ENCODE data around the gene LEMD2. TPM values are rescaled to one million over a fixed set of nuclear protein-coding genes. Genes with fewer than 3 reads are reported as not detected.

LEMD2 gene
- total RNA-seq, 1 experiment from 2014 or later: 75.8 TPM

DNA sequence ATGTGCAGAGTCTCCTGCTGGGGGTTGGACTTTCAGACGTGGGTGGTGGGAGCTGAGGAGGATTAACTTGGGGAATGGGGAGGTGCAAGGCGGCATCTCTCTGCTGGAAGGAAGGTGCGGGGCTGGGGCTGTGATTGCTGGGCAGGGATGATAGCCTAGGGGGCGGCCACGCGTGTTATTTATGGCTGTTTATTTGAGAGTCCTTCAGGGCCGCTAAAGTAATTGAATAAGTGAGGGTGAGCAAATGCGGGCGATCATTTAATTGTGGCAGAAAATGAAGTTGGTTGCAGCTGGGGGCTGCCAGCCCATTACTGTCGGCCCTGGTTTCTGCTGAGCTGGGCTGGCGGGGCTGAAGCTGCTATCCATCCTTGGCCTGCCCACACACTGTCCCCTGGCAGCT, 34.7 kb downstream of the LEMD2 start:
- no peak for TF ChIP-seq CTCF (conservative IDR thresholded peaks at IDR 0.05; ENCODE audit: low read depth, low read length)
- TF ChIP-seq EZH2 (IDR thresholded peaks at IDR 0.05; ENCODE audit: borderline replicate concordance, low read depth, low read length, poor library complexity, severe bottlenecking): no peak
- H3K27ac ChIP-seq (ENCODE audit: low read depth, low read length, poor library complexity, severe bottlenecking): no peak overlapping the region
- H3K9me3 ChIP-seq (ENCODE audit: low read depth, low read length, poor library complexity, severe bottlenecking): no peaks in the 10 kb centered on the region
- no peaks in the 10 kb centered on the region for H3K27me3 ChIP-seq (replicated peaks; ENCODE audit: insufficient read depth, low read depth, low read length, poor library complexity)
- peaks cover 17% of the 10 kb centered on the region for H3K4me1 ChIP-seq (ENCODE audit: insufficient read depth, low read length, poor library complexity, severe bottlenecking)
- DNase-seq (ENCODE audit: low spot score): no peak
- H3K4me3 ChIP-seq (ENCODE audit: low read depth, low read length, poor library complexity, severe bottlenecking): no peak overlapping the region
- no TSS peak for BruUV-seq (replicated peaks)
- intact Hi-C loops (cut with micrococcal nuclease; ENCODE audit: unreplicated experiment): no loop called here
- POLR2A ChIA-PET (ENCODE audit: low non-redundant PET): no interaction called here
- H3K36me3 ChIP-seq (ENCODE audit: insufficient read depth, low read length, poor library complexity, severe bottlenecking): no peaks in the 10 kb centered on the region
- CTCF ChIA-PET: no interaction called here

DNA sequence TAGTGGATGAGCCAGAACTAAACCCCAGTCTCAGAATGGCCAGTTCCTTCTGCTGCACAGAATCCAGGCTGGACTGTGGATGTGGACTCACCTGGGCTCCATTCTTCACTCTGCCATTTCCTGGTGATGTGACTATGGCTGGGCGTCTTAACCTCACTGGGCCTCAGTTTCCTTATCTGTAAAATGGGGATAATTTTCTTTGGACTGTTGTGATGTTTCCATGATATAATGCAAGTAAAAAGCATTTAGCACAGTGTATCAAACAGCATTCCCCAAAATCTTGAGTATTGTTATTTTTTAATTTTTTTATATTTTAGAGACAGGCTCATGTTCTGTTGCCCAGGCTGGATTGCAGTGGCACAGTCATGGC, 36.3 kb downstream of the LEMD2 start:
- Histone ChIP-seq H3K36me3 (ENCODE audit: insufficient read depth, low read length, poor library complexity, severe bottlenecking) (no peaks in the 10 kb centered on the region), H3K4me1 (ENCODE audit: insufficient read depth, low read length, poor library complexity, severe bottlenecking) (peaks cover 17% of the 10 kb centered on the region), H3K27ac (ENCODE audit: low read depth, low read length, poor library complexity, severe bottlenecking) (no peak overlapping the region), H3K9me3 (ENCODE audit: low read depth, low read length, poor library complexity, severe bottlenecking) (no peaks in the 10 kb centered on the region), H3K4me3 (ENCODE audit: low read depth, low read length, poor library complexity, severe bottlenecking) (no peak overlapping the region), H3K27me3 (replicated peaks; ENCODE audit: insufficient read depth, low read depth, low read length, poor library complexity) (no peaks in the 10 kb centered on the region)
- TF ChIP-seq EZH2 (IDR thresholded peaks at IDR 0.05; ENCODE audit: borderline replicate concordance, low read depth, low read length, poor library complexity, severe bottlenecking): no peak
- TF ChIP-seq CTCF (conservative IDR thresholded peaks at IDR 0.05; ENCODE audit: low read depth, low read length): no peak
- no TSS peak for BruUV-seq (replicated peaks)
- DNase-seq (ENCODE audit: low spot score): no peak
- intact Hi-C loops (cut with micrococcal nuclease; ENCODE audit: unreplicated experiment): no loop called here
- CTCF ChIA-PET: no interaction called here
- POLR2A ChIA-PET (ENCODE audit: low non-redundant PET): no interaction called here

- intact Hi-C loops (cut with micrococcal nuclease; ENCODE audit: unreplicated experiment): no loop called here
- H3K4me3 ChIP-seq (ENCODE audit: low read depth, low read length, poor library complexity, severe bottlenecking): no peak overlapping the region
- peaks cover 17% of the 10 kb centered on the region for H3K4me1 ChIP-seq (ENCODE audit: insufficient read depth, low read length, poor library complexity, severe bottlenecking)
- no peak overlapping the region for H3K27ac ChIP-seq (ENCODE audit: low read depth, low read length, poor library complexity, severe bottlenecking)
- POLR2A ChIA-PET (ENCODE audit: low non-redundant PET): no interaction called here
- H3K36me3 ChIP-seq (ENCODE audit: insufficient read depth, low read length, poor library complexity, severe bottlenecking): no peaks in the 10 kb centered on the region
- TF ChIP-seq CTCF (conservative IDR thresholded peaks at IDR 0.05; ENCODE audit: low read depth, low read length) (no peak), EZH2 (IDR thresholded peaks at IDR 0.05; ENCODE audit: borderline replicate concordance, low read depth, low read length, poor library complexity, severe bottlenecking) (no peak)
- H3K27me3 ChIP-seq (replicated peaks; ENCODE audit: insufficient read depth, low read depth, low read length, poor library complexity): no peaks in the 10 kb centered on the region
- DNase-seq (ENCODE audit: low spot score): no peak
- CTCF ChIA-PET: interaction anchor here (0.5 kb wide), 1 partner anchor 101 kb away, joined by 3 read pairs; no protein-coding TSS in a partner anchor
- H3K9me3 ChIP-seq (ENCODE audit: low read depth, low read length, poor library complexity, severe bottlenecking): no peaks in the 10 kb centered on the region
- BruUV-seq (replicated peaks): no TSS peak
Observed at GRCh38 chr6:33751771-33752645, 36.9 kb downstream of the LEMD2 start.
